H4 (cell line): ENCODE data around the gene GTF2IRD1. TPM values are rescaled to one million over a fixed set of nuclear protein-coding genes. Genes with fewer than 3 reads are reported as not detected.
"Not testable (repeated sequence)": the region's sequence is repeated elsewhere in the genome, so short reads cannot be mapped to it uniquely, and the experiment has no call there.

Source experiments
- DNase-seq: peaks from one replicate; pipeline ENCODE4 v3.0.0-alpha.2; 2015; ENCODE audit warnings: low spot score
- total RNA-seq: library from RNA; depleted of rRNA; stranded (reverse); fragments of >200 nt; shearing (Covaris generic); gene quantifications from 2 replicates; pipeline ENCODE4 v1.2.3, GENCODE V29; 2014

The GTF2IRD1 gene
- total RNA-seq, 1 experiment from 2014 or later, result 13.0 TPM

GRCh38 chr7:74470504-74470903 lies 16.8 kb downstream of the GTF2IRD1 start:
- no peak for DNase-seq

DNA sequence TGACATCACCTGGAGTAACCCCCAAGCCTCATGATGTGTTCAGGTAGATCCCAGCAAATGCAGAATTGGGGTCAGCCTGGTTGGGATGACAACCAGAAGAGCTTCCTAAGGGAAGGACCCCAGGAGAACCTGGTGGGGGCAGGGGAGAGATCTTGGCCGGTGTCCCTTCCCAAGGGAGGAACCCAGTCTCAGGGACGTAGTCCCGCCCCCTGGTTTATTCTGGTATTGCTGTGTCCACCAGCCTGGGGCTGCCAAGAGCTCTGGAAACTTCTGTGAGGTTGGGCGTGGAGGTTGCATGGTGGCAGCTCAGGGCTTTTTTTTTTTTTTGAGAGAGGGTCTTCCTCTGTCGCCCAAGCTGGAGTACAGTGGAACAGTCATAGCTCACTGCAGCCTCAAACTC lies 19.4 kb downstream of the GTF2IRD1 start:
- no peak for DNase-seq

- no peak for DNase-seq
Observed at GRCh38 chr7:74474271-74474865, 20.7 kb downstream of the GTF2IRD1 start.

DNA sequence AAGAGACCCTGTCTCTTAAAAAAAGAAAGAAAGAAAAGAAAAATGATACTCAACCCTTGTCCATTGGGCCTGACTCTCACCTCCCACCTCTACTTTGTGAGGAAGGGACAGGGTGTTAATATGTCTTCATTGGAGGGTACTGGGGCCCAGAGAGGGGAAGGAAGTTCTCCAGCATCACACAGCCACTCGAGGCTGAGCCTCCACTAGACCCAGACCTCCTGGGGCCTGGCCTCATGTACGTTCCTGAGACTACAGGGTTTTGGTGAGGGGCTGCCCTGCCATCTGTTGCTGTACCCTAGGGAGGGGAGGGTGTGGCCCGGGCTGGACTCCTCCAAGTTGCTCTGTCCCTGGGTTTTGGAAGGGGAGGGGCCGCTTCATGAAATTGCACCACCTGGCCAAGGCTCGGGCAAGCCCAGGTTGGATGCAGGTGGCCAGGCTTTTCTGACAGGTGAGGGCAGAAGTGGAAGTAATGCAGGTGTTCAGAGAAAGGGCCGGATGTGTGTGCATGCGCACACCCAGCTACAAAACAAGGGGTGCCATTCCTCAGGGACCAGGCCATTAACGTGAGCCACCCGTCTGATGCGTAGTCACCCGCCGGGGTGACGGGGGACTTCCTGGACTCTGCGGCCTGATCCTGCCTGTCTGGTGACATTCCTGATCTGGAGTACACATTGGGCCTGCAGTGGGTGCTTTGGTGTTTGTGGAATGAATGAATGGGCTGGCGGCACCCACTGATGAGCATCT lies 21.7 kb downstream of the GTF2IRD1 start:
- no peak for DNase-seq

- DNase-seq, result no peak
Observed at GRCh38 chr7:74475987-74476350, 22.3 kb downstream of the GTF2IRD1 start.

DNA sequence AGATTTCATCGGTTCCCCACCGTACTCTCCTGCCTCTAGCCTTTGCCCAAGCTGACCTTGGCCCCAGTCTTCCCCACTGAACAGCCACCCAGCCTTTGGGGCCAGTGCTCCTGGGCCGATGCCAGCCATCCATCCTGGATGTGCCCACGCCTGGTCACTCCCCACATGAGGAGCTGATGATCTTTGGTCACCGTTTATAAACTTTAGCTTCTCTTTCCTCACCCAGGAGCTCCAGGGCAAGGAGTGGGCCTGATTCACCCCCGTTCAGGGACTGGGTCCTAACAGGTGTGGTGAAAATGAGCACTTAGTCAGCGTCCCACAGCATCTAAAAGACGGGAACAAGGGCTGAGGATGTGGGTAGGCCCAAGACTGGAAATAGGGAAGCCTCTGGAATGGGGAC lies 22.9 kb downstream of the GTF2IRD1 start:
- no peak for DNase-seq

DNA sequence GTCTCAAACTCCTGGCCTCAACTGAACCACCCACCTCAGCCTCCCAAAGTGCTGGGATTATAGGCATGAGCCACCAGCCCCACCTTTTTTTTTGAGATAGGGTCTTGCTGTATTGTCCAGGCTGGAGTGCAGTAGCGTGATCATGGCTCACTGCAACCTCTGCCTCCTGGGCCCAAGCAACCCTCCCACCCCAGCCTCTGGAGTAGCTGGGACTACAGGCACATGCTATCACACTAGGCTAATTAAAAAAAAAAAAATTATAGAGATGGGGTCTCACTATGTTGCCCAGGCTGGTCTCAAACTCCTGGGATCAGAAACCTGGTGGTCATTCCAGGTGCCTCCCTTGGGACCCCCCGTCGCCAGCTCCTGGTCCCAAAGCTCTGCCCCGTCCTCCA lies 25.0 kb downstream of the GTF2IRD1 start:
- no peak for DNase-seq

GRCh38 chr7:74479066-74479781 lies 25.5 kb downstream of the GTF2IRD1 start:
- DNase-seq, result peak; percentile 82

DNA sequence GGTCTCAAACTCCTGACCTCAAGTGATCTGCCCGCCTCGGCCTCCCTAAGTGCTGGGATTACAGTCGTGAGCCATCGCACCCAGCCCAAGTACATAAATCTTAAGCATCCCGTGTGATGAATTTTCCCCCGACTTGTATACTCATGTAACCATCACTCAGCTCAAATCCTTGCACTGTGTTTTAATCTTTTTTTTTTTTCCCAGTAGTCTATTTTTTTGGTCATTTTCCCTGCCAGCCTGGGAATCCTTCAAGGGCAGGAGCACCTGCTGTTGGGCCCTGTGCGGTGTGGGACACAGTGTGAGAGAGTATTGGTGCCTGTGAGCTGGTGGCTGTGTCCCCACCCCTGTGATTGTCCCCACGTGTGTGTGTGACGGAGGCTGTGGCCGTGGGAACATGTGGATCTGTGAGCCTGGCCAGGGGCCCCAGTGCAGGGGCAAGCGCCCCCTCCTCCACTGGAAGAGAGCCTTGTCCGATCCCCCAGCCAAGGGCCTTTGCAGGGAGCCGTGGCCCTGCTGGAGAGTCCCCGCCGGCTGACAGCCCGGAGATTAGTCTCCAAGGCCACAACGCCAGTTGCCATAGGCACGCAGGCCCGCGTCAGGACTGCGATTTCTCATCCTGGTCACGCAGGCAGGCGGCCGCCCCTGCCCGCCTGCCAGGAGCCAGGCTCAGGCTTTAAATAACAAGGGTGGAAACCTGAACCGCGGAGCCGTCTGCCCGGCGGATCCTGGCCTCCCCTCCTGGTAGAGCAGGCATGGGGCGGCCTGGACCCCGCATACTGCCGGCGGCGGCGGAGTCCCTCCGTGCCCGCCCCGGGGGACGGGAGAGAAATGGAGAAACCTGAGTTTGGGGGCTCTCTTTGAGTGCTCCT lies 26.5 kb downstream of the GTF2IRD1 start:
- DNase-seq, result peak; percentile 89

DNA sequence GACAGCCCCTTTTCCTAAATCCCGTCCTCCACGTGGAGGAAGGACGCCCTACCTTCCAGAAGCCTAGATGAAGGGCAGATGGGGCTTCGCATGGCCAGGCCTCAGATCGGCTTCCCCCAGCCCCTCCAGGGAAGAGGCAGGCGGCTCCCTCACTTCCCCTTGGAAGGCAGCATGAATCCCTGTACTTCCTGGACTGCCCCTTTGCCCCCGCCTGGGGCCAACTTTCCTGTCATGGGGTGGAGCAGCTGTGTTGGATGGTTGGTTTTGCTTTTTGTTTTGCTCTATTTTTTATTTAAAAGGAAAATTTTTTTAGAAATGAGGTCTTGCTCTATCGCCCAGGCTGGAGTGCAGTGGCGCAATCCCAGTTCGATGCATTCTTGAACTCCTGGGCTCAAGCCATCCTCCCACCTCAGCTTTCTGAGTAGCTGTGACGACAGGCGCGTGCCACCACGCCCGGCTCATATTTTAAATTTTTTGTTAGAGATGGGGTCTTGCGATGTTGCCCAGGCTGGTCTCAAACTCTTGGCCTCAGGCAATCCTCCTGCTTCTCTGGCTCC lies 27.2 kb downstream of the GTF2IRD1 start:
- DNase-seq, result peak; percentile 85

DNA sequence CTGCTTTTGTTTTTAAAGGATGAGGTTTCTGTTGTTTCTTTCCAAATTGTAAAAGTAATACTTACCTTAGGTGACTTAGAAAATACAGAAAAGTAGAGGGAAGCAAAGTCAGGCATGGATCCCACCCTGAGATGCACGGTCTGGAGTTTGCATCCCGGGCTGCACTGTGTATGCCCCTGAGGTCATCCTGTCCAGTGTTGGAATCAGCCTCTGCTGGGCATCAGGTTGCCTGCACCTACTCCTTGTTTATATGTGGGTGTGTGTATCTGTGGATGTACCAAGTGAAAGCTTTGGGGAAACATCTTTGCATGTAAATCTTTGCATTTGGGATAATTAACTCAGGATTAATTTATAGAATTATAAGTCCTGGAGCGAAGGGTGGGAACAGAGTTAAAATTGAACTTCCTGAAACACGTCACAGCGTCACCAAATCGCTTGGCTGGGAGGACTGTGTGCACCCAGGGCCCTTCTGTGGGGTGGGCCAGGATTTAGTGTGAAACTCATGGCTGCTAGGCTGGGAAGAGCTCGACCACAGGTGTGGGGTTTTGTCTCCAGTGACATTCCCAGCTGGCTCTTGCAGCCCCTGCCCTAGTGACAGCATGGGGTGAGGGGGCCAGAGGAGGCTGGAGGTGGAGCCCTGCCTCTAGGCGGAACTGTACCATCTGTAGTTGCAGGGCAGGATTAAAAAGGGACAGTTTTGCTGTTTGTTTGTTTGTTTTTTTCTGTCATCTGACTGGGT lies 27.9 kb downstream of the GTF2IRD1 start:
- DNase-seq, result peak; percentile 61

GRCh38 chr7:74482197-74482467 lies 28.4 kb downstream of the GTF2IRD1 start:
- no peak for DNase-seq

DNA sequence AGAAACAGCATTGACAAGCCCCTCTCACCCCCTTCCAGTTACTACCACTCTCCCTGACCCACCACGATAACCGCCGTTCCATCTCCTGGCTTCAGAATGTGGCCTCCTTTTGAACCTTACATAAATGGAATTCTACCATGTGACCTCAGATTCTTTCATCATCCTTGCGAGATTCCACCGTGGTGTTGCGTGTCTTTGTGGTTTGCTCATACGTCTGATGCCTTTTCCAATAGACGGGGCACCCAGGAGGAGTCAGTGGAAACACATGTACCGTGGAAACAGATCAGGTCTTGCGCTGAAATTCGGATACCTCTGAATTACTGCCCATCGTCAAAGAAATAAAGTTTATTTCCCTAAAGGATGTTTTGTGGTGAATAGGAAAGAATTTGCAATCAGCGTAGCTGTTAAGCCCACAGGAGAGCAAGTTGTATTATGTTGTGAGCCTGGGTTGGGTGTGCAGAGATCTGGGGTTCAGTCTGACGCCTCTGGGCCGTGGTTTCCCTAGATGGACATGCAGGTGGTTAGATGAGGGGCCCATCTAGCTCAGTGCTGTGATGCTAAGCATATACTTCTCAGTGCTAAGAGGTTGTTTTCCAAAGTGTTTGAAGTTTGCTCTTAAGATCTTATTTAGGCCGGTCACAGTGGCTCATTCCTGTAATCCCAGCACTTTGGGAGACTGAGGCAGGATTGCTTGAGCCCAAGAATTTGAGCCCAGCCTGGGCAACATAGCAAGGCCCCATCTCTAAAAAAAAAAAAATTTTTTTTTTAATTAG lies 29.1 kb downstream of the GTF2IRD1 start:
- DNase-seq, result peak; percentile 99

- DNase-seq, result peak; percentile 82
Observed at GRCh38 chr7:74483402-74484336, 30.0 kb downstream of the GTF2IRD1 start.

- DNase-seq, result no peak
Observed at GRCh38 chr7:74485611-74486010, 31.9 kb downstream of the GTF2IRD1 start.

GRCh38 chr7:74488518-74489030 lies 34.9 kb downstream of the GTF2IRD1 start:
- not testable (repeated sequence) for DNase-seq

- DNase-seq, result peak; percentile 3
Observed at GRCh38 chr7:74489997-74490945, 36.6 kb downstream of the GTF2IRD1 start.

GRCh38 chr7:74491490-74491889 lies 37.8 kb downstream of the GTF2IRD1 start:
- DNase-seq, result not testable (repeated sequence)
